Activated gamma-delta T cell treated with Interleukin-2 at 50 U/mL for 16 hours (primary cell): ENCODE results near the gene MYNN.

ENCODE experiments used
- DNase-seq: peaks from one replicate; pipeline ENCODE4 v3.0.0-alpha.2; 2020

Gene MYNN

GRCh38 chr3:169836078-169836941 lies 63.1 kb downstream of the MYNN start:
- DNase-seq: no peak

GRCh38 chr3:169836942-169837275 lies 63.7 kb downstream of the MYNN start:
- no peak for DNase-seq

- DNase-seq: no peak
Observed at GRCh38 chr3:169838511-169839030, 65.4 kb downstream of the MYNN start.
